OCI-LY3 (cell line): Measurements from ENCODE around the gene RPL15.

Source experiments
- H2AFZ ChIP-seq: fragments of 200-600, 300-600 bp; shearing (Covaris generic); 2 replicates; pipeline ENCODE4 v1.6.0; 2014; ENCODE audit warnings: antibody characterized with exemption, low read depth, low read length
- H3K27ac ChIP-seq: fragments of 200-600, 300-600 bp; sonication (generic); 2 replicates; pipeline ENCODE4 v1.5.1; 2014; ENCODE audit warnings: mild to moderate bottlenecking, low read length, moderate library complexity, mixed read lengths
- H3K27me3 ChIP-seq: fragments of 200-600, 300-600 bp; sonication (generic); 2 replicates; pipeline ENCODE4 v1.6.1; 2014; ENCODE audit warnings: low read depth, low read length, mixed read lengths
- H3K36me3 ChIP-seq: fragments of 200-600, 300-600 bp; sonication (generic); replicated peaks from 2 replicates; pipeline ENCODE3; 2014; ENCODE audit warnings: low read depth, low read length, mixed read lengths
- H3K4me1 ChIP-seq: fragments of 300-600, 200-600 bp; sonication (generic); 2 replicates; pipeline ENCODE4 v1.6.1; 2014; ENCODE audit warnings: low read length, mixed read lengths
- H3K4me2 ChIP-seq: fragments of 200-600, 300-600 bp; sonication (generic); 2 replicates; pipeline ENCODE4 v1.6.1; 2014; ENCODE audit warnings: low read length, mixed read lengths
- H3K4me3 ChIP-seq: fragments of 300-600, 200-600 bp; sonication (generic); 2 replicates; pipeline ENCODE4 v1.5.1; 2014; ENCODE audit warnings: antibody characterized with exemption, mild to moderate bottlenecking, low read length, moderate library complexity
- H3K79me2 ChIP-seq: fragments of 300-600, 200-600 bp; shearing (Covaris generic); 2 replicates; pipeline ENCODE4 v1.6.1; 2014; ENCODE audit warnings: mild to moderate bottlenecking, low read length, mixed read lengths
- H3K9ac ChIP-seq: fragments of 300-600, 200-600 bp; shearing (Covaris generic); 2 replicates; pipeline ENCODE4 v1.6.0; 2014; ENCODE audit warnings: mild to moderate bottlenecking, low read length, moderate library complexity
- H3K9me3 ChIP-seq: fragments of 200-600, 300-600 bp; shearing (Covaris generic); 2 replicates; pipeline ENCODE4 v1.6.1; 2014; ENCODE audit warnings: low read length, mixed read lengths; ENCODE audit not compliant: insufficient read depth
- H4K20me1 ChIP-seq: fragments of 200-600, 300-600 bp; sonication (generic); 2 replicates; pipeline ENCODE4 v1.6.1; 2016; ENCODE audit warnings: low read length, mixed read lengths; ENCODE audit not compliant: insufficient read depth
- EZH2phosphoT487 ChIP-seq: fragments of 200-600 bp; shearing (Covaris generic); IDR thresholded peaks from 2 replicates; pipeline ENCODE4 v1.6.1; 2018; ENCODE audit warnings: antibody characterized with exemption, mixed run types, low read depth
- TF ChIP-seq, protein P1 (sequence below): fragments of 200-600, 300-600 bp; sonication (generic); IDR thresholded peaks from 2 replicates; pipeline ENCODE4 v1.5.1; 2014; ENCODE audit warnings: antibody characterized with exemption, low read length, low read depth

RPL15 gene

DNA sequence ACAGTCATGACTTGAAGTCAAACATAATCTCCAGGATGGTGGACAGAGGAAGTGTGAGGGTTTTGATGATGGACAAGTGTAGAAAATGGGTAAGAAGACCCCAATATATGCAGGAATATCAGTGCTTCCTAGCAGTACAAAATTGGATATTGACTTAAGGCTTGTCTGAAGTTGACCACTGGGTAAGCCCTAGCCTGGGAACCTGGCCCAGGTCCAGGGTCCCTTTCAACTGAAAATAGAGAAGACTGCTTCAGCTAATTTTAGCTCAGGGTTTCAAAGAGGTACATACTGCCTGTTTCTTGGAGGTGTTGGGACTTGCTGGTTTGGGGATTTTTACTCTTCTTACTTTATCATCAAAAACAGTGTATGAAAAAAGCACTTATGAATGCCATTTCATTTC is 32.9 kb downstream of the RPL15 start:
- peak overlapping the region; percentile 1; the same call in 1 of the 2 replicates for H3K27ac ChIP-seq
- no peaks in the 10 kb centered on the region for H3K36me3 ChIP-seq
- peak overlapping the region; percentile 81 for H3K4me2 ChIP-seq
- no peaks in the 10 kb centered on the region for H3K9me3 ChIP-seq
- no peak overlapping the region for H3K9ac ChIP-seq
- peaks cover 24% of the 10 kb centered on the region for H3K79me2 ChIP-seq
- peak overlapping the region; percentile 1; the same call in 1 of the 2 replicates for H2AFZ ChIP-seq
- peaks cover 48% of the 10 kb centered on the region for H3K4me1 ChIP-seq
- TF ChIP-seq, protein P1, sequence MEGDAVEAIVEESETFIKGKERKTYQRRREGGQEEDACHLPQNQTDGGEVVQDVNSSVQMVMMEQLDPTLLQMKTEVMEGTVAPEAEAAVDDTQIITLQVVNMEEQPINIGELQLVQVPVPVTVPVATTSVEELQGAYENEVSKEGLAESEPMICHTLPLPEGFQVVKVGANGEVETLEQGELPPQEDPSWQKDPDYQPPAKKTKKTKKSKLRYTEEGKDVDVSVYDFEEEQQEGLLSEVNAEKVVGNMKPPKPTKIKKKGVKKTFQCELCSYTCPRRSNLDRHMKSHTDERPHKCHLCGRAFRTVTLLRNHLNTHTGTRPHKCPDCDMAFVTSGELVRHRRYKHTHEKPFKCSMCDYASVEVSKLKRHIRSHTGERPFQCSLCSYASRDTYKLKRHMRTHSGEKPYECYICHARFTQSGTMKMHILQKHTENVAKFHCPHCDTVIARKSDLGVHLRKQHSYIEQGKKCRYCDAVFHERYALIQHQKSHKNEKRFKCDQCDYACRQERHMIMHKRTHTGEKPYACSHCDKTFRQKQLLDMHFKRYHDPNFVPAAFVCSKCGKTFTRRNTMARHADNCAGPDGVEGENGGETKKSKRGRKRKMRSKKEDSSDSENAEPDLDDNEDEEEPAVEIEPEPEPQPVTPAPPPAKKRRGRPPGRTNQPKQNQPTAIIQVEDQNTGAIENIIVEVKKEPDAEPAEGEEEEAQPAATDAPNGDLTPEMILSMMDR: no peak
- TF ChIP-seq EZH2phosphoT487: no peak
- H4K20me1 ChIP-seq: no peaks in the 10 kb centered on the region
- H3K4me3 ChIP-seq: peak overlapping the region; percentile 43
- H3K27me3 ChIP-seq: no peaks in the 10 kb centered on the region

DNA sequence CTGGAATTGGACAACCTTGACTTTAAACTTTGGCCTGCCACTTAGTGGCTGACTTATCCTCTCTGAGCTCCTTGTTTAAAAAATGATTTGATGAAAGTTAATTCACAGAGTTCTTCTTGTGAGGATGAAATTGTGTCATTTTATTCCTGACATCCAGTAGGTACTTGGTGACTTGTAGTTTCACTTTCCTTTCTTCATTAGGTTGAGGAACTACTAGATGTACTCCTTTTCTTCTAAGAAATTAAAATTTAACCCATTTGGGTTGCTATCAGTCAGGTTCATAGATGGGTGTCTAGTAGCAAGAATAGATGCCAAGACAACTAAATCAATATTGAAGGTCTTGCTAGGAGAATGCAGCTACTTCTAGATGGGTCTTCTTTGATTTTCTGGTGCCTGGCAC is 33.4 kb downstream of the RPL15 start:
- H3K36me3 ChIP-seq: no peaks in the 10 kb centered on the region
- no peaks in the 10 kb centered on the region for H4K20me1 ChIP-seq

DNA sequence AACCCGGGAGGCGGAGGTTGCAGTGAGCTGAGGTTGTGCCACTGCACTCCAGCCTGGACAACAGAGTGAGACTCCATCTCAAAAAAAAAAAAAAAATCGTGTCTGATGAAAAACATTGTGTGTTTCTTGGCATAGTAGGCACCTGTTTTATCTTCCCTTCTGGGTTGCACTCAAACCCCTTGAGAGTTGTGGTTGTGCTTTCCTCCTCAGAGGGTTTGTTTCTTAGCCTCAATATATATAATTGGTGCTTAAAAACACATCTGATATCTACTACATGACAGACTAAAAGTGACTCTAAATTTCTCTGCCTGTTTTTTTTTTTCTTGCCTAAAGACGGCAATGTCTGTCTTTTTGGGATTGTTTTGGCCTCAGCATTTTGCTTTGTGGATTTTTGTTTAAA is 35.7 kb downstream of the RPL15 start:
- Histone ChIP-seq H2AFZ (no peak overlapping the region), H3K4me1 (peaks cover 39% of the 10 kb centered on the region), H3K79me2 (peaks cover 19% of the 10 kb centered on the region), H3K9ac (no peak overlapping the region), H3K9me3 (no peaks in the 10 kb centered on the region), H3K4me3 (no peak overlapping the region), H3K27ac (no peak overlapping the region), H3K27me3 (no peaks in the 10 kb centered on the region), H4K20me1 (no peaks in the 10 kb centered on the region), H3K36me3 (no peaks in the 10 kb centered on the region), H3K4me2 (peak overlapping the region; percentile 39)
- TF ChIP-seq, protein P1: no peak
- no peak for TF ChIP-seq EZH2phosphoT487

More for the DNA sequence above, 33.4 kb downstream of the RPL15 start:
- H3K9me3 ChIP-seq: no peaks in the 10 kb centered on the region
- H3K27ac ChIP-seq: peak overlapping the region; percentile 1; the same call in 1 of the 2 replicates
- peaks cover 24% of the 10 kb centered on the region for H3K79me2 ChIP-seq
- H3K27me3 ChIP-seq: no peaks in the 10 kb centered on the region
- peak overlapping the region; percentile 43 for H3K4me3 ChIP-seq
- H3K9ac ChIP-seq: no peak overlapping the region; the same call in 1 of the 2 replicates
- peak overlapping the region; percentile 81 for H3K4me2 ChIP-seq
- TF ChIP-seq, protein P1: no peak
- peak overlapping the region; percentile 1; the same call in 1 of the 2 replicates for H2AFZ ChIP-seq
- H3K4me1 ChIP-seq: peaks cover 48% of the 10 kb centered on the region

DNA sequence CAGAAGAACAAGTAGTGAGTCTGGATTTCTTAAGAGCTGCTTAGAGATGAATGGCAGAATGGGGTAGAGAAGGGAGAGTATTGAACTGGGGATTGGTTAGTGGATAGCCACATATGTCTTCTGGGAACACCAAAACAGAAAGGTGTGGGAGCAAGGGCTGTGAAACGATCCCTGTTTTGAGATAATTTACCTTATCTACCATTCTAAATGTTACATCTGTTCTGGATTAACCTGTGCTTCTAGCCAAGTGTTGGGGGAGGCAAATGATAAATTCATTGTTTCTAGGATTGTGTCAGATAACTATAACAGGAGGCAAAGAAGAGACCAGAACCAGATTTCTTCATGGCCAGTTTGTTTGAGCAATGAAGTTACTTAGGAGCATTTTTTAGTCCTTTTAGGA is 36.6 kb downstream of the RPL15 start:
- no peak overlapping the region for H3K4me3 ChIP-seq
- no peaks in the 10 kb centered on the region for H3K36me3 ChIP-seq
- H3K4me2 ChIP-seq: no peak overlapping the region
- TF ChIP-seq, protein P1: no peak
- no peak for TF ChIP-seq EZH2phosphoT487
- H3K27me3 ChIP-seq: no peaks in the 10 kb centered on the region
- H2AFZ ChIP-seq: no peak overlapping the region
- H4K20me1 ChIP-seq: no peaks in the 10 kb centered on the region
- H3K4me1 ChIP-seq: peaks cover 39% of the 10 kb centered on the region
- H3K9ac ChIP-seq: no peak overlapping the region
- no peaks in the 10 kb centered on the region for H3K9me3 ChIP-seq
- H3K27ac ChIP-seq: no peak overlapping the region
- peaks cover 19% of the 10 kb centered on the region for H3K79me2 ChIP-seq
